ENCODE data around the gene RPP21.

The RPP21 gene

DNA sequence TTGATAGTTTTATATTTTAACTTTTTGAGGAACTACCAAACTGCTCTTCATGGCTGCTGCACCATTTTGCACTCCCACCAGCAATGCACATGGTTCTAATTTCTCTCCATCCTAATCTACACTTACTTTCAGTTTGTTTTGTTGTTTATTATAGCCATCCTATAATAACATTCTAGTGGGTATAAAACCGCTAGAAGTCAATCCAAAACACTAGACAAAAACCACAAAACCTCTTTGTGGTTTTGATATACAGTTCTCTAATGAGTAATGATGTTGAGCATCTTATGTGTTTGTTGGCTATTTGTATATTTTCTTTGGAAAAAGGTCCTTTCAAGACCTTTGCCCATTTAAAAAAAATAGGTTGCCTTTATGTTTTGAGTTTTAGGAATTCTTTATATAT is 5.6 kb downstream of the RPP21 start:
- CTCF ChIA-PET = no interaction called here
- H3K27ac ChIP-seq = no peak overlapping the region
- TF ChIP-seq, protein P1, sequence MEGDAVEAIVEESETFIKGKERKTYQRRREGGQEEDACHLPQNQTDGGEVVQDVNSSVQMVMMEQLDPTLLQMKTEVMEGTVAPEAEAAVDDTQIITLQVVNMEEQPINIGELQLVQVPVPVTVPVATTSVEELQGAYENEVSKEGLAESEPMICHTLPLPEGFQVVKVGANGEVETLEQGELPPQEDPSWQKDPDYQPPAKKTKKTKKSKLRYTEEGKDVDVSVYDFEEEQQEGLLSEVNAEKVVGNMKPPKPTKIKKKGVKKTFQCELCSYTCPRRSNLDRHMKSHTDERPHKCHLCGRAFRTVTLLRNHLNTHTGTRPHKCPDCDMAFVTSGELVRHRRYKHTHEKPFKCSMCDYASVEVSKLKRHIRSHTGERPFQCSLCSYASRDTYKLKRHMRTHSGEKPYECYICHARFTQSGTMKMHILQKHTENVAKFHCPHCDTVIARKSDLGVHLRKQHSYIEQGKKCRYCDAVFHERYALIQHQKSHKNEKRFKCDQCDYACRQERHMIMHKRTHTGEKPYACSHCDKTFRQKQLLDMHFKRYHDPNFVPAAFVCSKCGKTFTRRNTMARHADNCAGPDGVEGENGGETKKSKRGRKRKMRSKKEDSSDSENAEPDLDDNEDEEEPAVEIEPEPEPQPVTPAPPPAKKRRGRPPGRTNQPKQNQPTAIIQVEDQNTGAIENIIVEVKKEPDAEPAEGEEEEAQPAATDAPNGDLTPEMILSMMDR (conservative IDR thresholded peaks at IDR 0.05; ENCODE audit: low read depth) = no peak
- DNase-seq (ENCODE audit: low spot score) = no peak
- POLR2A ChIA-PET (ENCODE audit: low non-redundant PET) = no interaction called here

DNA sequence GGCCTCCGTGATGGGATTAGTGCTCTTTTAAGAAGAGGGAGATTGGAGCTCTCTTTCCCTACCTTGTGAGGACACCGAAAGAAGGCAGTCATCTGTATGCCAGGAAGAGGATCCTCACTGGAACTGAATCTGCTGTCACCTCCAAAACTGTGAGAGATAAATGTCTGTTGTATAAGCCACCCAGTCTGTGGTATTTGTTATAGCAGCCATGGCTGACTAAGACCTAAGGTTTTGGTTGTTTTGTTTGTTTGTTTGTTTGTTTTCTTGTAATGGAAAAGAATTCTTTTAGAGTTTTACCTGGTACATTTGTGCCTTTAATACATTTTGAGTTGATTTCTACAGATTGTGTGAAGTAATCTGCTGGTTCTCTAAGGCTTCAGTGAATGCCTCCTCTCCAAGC is 7.6 kb downstream of the RPP21 start:
- DNase-seq (ENCODE audit: low spot score) = no peak
- ChIA-PET POLR2A (ENCODE audit: low non-redundant PET) (no interaction called here), CTCF (interaction anchor here (0.6 kb wide), 1 partner anchor 204 kb away, joined by 3 read pairs; no protein-coding TSS in a partner anchor)

DNA sequence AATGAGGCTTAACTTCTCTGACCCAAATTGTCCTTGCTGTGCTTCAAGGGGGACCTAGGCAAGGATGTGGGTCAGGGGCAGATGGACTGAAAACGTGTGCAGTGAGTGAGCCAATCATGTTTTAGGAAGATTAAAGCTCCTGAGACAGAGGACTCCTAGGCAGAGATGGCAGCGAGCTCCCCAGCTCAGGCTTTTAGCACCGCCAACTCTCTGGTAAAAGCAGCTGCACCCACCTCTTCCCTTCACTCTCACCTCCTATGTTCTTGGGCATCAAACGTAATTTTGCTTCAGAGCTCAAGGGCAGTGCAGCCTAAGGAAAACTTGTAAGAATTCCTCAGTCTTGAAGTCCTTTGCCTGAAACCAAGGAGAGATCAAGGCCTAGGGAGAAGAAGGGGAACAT is 10.3 kb downstream of the RPP21 start:
- TF ChIP-seq, protein P1 (conservative IDR thresholded peaks at IDR 0.05; ENCODE audit: low read depth) = no peak
- ChIA-PET POLR2A (ENCODE audit: low non-redundant PET) (no interaction called here), CTCF (interaction anchor here (0.5 to 1.5 kb wide), 2 partner anchors 45 to 96 kb away, joined by 3 to 5 read pairs; no protein-coding TSS in a partner anchor)
- H3K27ac ChIP-seq = no peak overlapping the region
- no peak for DNase-seq (ENCODE audit: low spot score)

More for the DNA sequence above, 7.6 kb downstream of the RPP21 start:
- TF ChIP-seq, protein P1 (conservative IDR thresholded peaks at IDR 0.05; ENCODE audit: low read depth) = no peak
- H3K27ac ChIP-seq = no peak overlapping the region

DNA sequence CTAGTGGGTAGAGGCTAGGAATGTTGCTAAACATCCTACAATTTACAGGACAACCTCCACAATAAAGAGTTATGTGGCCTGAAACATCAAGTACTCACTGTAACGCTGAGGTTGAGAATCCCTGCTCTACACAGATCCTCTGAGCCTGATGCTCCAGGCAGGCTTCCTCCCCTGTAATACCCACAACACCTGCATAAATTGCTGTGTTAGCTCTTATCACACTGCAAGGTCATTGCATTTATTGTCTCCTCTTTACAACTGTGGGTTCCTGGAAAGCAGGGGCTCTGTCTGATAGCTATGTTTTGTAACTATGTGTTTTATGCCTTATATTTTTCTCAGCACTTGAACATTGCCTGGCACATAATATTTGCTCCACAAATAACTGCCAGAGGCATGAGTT is 11.6 kb downstream of the RPP21 start:
- H3K27ac ChIP-seq = no peak overlapping the region
- no peak for DNase-seq (ENCODE audit: low spot score)
- POLR2A ChIA-PET (ENCODE audit: low non-redundant PET) = no interaction called here
- TF ChIP-seq, protein P1 (conservative IDR thresholded peaks at IDR 0.05; ENCODE audit: low read depth) = no peak
- CTCF ChIA-PET = interaction anchor here (0.5 to 1.5 kb wide), 5 partner anchors 43 to 437 kb away, joined by 3 to 5 read pairs (median 3); no protein-coding TSS in a partner anchor

DNA sequence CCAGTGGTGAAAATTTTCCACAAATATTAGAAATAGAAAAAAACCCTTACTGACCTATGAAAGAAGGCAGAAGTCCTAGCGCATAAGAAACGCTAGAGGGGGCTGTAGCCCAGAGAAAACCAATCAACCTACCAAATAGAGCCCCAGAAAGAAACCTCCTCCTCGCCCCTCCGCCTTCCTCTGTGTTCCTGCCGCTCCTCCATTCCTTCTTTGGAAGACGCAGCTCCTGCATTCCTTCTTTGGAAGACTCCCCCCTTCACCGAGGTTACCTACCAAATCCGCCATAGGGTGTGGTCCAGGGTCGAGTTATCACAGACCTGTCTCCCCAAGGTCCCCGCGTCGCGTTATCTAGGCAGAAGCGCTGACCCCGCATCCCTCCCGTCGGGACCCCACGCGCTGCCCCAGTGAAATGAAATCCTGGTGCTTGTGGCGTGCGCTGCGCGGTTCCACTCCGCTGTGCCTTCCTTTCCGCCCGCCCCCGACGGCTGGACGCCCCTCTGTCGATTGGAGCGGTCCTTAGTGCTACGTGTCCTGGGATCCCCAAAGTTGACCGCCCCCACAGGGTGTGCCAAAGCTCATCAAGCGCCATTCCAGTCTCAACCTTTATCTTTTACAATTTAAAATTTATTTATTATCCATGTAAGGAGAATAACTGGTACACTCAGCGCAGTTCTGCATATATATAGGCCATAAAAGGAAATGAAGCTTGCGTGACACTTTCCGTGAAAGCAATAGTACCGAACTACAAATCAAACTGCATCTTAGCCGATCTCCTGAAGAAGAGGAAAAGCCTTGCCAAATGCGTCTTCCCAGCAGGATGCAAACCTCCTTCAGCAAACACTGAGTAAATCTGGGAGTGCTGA is 13.0 kb downstream of the RPP21 start:
- TF ChIP-seq, protein P1 (conservative IDR thresholded peaks at IDR 0.05; ENCODE audit: low read depth) = peak; percentile 68
- ChIA-PET CTCF (interaction anchor here (0.5 to 1.0 kb wide), 6 partner anchors 24 to 1894 kb away, joined by 3 to 4 read pairs (median 4); no protein-coding TSS in a partner anchor), POLR2A (ENCODE audit: low non-redundant PET) (no interaction called here)

DNA sequence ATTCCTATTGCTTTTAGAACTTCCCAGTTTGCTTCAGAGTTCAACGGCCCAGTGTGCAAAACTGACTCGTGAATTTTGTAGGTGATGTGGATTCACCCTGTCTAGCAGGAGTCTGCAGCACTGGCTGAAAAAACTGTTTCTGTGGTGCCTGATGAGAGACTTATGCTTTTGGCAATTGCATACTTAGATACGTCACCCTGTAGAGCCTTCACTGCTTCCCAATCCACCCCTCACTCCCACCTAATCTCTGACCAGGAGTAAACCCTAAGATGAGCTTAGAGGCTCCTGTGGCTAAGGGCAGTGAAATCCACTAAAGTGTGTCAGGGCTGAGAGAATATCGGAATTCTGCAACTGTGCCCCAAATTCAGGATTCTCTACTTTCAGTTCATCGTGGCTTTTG is 14.3 kb downstream of the RPP21 start:
- CTCF ChIA-PET = interaction anchor here (0.6 kb wide), 1 partner anchor 16 kb away, joined by 3 read pairs; no protein-coding TSS in a partner anchor
- POLR2A ChIA-PET (ENCODE audit: low non-redundant PET) = no interaction called here
- TF ChIP-seq, protein P1 (conservative IDR thresholded peaks at IDR 0.05; ENCODE audit: low read depth) = no peak
- no peak overlapping the region for H3K27ac ChIP-seq
- DNase-seq (ENCODE audit: low spot score) = no peak

More for the DNA sequence above, 13.0 kb downstream of the RPP21 start:
- H3K27ac ChIP-seq = no peak overlapping the region
- DNase-seq (ENCODE audit: low spot score) = peak; percentile 57
